Measurements from ENCODE around the gene GLRX. TPM values are rescaled to one million over a fixed set of nuclear protein-coding genes. Genes with fewer than 3 reads are reported as not detected.

GLRX gene
- total and polyA plus RNA-seq, 5 experiments from 2014 or later, result 110 to 232 (median 133) TPM

Other genes starting within 250 kb of the GLRX start
- gene GPR150, start 202.6 kb downstream of the GLRX start, total RNA-seq, result 1 to 10 TPM in 1 of 2 experiments, under 1 TPM in 1; 0.91 to 1.6 TPM
- 1 to 10 TPM; 2.1 to 2.3 (median 2.2) TPM for gene GPR150, start 202.6 kb downstream of the GLRX start, polyA plus RNA-seq
- 1 to 10 TPM; 5.6 to 9.3 TPM for gene RFESD, start 175.9 kb downstream of the GLRX start, total RNA-seq
- 10 to 100 TPM in 1 of 3 donors, 1 to 10 TPM in 2; 7.2 to 13.4 (median 9.8) TPM for gene RFESD, start 175.9 kb downstream of the GLRX start, polyA plus RNA-seq
- gene SPATA9, start 139.7 kb downstream of the GLRX start, total RNA-seq, result not detected
- gene SPATA9, start 139.7 kb downstream of the GLRX start, polyA plus RNA-seq, result under 1 TPM in 2 of 3 donors, not detected in 1; 0.28 to 0.46 TPM
- under 1 TPM; 0.25 to 0.60 TPM for gene RHOBTB3, start 91.4 kb downstream of the GLRX start, total RNA-seq
- gene RHOBTB3, start 91.4 kb downstream of the GLRX start, polyA plus RNA-seq, result 1 to 10 TPM in 2 of 3 donors, under 1 TPM in 1; 0.49 to 2.9 (median 1.4) TPM
- gene ELL2, start 139.1 kb upstream of the GLRX start, total RNA-seq, result 10 to 100 TPM; 13.0 to 13.8 TPM
- 1 to 10 TPM; 1.8 to 3.1 (median 1.9) TPM for gene ELL2, start 139.1 kb upstream of the GLRX start, polyA plus RNA-seq